DMS53 treated with DMSO at 0.1 percent for 48 hours (cell line): ENCODE data around the gene SLC36A2.
"Not testable (repeated sequence)": the region's sequence is repeated elsewhere in the genome, so short reads cannot be mapped to it uniquely, and the experiment has no call there.

Experiments used
- DNase-seq: peaks from one replicate; lab custom pipeline; 2025; ENCODE audit not compliant: unreplicated experiment; lab: John Stamatoyannopoulos, UW

SLC36A2 gene

GRCh38 chr5:151347369-151347768 lies at the start of gene SLC36A2:
TSS of gene SLC36A2 (minus strand) at chr5:151347559. CDS start at chr5:151347460, 99 bp downstream.
- DNase-seq = no peak

- no peak for DNase-seq
Observed at GRCh38 chr5:151388960-151389359, 41.6 kb upstream of the SLC36A2 start.

DNA sequence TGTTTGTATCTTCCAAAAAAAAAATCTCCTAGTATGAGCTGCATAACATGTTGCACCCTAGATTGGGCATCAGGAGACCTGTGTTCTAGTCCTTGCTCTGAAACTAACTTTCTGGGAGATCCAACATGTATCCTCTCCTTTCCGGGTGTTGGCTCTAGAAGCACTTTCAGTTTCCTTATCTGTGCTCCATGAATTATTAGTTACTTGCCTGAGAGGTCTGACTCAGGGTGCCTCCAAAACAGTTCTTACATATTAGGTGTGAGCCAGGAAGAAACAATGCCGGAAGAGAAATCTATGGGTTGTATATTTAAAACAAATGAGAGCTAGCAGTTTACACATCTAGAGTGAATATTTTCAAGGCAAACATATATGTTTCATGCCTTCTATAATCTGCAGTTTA lies 36.7 kb upstream of the SLC36A2 start:
- DNase-seq = no peak

DNA sequence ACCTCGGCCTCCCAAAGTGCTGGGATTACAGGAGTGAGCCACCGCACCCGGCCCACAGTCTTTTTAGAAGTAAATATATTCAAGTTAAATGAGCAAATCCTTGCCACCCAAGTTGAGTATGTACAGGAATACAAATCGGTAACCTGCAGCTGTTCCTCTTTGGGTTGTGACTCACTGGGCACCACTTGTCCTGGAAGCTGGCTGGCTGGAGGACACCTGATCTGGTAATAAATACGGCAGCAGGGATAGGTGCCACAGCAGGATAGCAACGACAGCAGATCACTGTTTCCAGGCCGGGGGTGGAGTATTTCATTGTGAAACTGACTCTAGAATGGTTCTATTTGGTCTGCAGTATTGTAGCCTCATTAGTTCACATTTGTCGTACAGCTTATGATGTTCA lies 35.7 kb upstream of the SLC36A2 start:
- DNase-seq = peak; percentile 59

- DNase-seq = no peak
Observed at GRCh38 chr5:151382576-151382975, 35.2 kb upstream of the SLC36A2 start.

DNA sequence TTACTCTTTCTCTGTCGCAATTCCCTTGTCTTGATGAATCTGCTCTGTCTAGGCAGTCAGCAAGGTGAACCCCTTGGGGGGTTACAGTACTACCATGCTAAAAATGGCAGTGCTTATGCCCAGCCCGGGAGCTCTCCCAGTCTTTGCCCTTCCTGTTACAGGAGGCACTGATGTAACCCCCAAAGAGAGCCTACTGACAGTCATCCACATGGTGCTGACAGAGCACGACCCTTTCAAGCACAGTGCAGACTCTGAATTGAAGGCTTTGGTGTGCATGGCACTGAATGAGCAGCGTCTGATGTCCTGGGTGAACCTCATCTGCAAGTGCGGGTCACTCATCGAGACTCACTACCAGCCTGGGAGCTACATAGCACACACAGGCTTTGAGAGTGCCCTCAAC lies 34.5 kb upstream of the SLC36A2 start:
- DNase-seq = no peak

- no peak for DNase-seq
Observed at GRCh38 chr5:151378616-151379015, 31.3 kb upstream of the SLC36A2 start.

- no peak for DNase-seq
Observed at GRCh38 chr5:151374539-151374938, 27.2 kb upstream of the SLC36A2 start.

- DNase-seq = not testable (repeated sequence)
Observed at GRCh38 chr5:151367038-151367437, 19.7 kb upstream of the SLC36A2 start.

GRCh38 chr5:151363673-151364072 lies 16.3 kb upstream of the SLC36A2 start:
- no peak for DNase-seq

- no peak for DNase-seq
Observed at GRCh38 chr5:151362970-151363369, 15.6 kb upstream of the SLC36A2 start.

- DNase-seq = no peak
Observed at GRCh38 chr5:151359391-151359790, 12.0 kb upstream of the SLC36A2 start.

DNA sequence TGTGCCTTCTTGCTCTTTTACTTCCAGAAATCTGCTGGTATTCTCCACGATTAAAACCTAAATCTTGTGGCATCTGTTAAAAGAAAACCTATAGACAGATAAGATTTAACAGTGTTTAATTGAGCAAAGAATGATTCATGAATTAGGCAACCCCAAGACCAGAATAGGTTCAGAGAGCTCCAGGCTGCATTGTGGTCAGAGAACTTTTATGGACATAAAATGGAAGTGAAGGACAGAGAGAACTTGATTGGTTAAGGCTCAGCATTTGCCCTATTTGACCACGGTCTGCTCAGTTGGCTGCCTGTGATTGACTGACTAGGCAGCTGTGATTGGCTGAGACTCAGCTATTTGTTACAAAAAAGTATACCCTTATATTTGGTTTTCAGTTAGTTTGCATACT lies 10.4 kb upstream of the SLC36A2 start:
- DNase-seq = no peak

DNA sequence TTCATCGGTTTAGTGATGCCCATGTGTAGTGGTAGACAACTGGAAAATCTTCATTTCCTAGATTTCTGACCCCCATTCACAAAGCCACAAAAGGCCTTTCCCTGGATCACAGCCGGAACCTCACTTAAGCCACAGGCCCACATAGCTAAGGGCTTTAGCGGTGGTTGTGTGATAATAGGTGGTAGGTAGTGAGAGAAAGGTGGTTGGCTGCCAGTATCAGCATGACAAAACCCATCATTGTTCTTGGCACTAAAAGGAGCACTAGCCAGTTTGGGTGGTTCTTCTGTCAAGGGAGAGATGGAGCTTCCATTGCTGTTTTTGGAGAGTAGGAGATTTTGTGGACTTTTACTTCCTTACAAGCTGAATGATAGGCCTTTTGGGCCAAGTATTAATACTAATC lies 9.7 kb upstream of the SLC36A2 start:
- no peak for DNase-seq

- DNase-seq = no peak
Observed at GRCh38 chr5:151351671-151352070, 4.3 kb upstream of the SLC36A2 start.

GRCh38 chr5:151348789-151349188 lies 1.4 kb upstream of the SLC36A2 start:
- DNase-seq = no peak

DNA sequence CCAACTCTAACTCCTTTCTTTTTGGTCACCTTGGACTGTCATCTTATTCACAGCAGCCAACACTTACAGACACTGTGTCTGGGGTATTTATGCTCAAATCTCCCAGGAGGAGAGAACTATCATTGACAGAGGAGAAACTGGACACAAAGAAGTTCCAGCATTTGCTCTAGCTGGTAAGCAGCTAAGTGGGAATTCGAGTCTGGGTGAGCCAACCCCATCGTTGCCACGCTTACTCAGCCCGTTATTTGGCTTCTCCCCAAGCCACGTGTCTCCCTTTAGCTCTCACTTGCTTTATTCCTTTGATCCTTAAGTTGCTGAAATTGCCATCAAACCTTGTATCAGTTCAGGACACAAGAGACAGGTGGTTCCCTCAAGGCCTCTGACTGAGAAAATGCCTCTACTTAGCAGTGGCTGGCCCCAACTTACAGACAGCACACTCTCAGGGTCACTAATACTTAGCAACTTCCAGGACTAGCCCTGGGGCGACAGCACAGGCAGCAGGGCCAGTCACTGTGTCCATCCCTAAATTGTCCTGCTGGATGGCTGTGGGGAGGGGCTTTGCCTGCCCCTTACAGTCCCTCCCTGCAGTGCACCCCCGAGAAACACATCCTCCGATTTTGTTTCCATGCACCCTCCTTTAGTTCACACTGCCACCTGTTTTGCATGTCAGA lies 1.4 kb downstream of the SLC36A2 start:
- no peak for DNase-seq

DNA sequence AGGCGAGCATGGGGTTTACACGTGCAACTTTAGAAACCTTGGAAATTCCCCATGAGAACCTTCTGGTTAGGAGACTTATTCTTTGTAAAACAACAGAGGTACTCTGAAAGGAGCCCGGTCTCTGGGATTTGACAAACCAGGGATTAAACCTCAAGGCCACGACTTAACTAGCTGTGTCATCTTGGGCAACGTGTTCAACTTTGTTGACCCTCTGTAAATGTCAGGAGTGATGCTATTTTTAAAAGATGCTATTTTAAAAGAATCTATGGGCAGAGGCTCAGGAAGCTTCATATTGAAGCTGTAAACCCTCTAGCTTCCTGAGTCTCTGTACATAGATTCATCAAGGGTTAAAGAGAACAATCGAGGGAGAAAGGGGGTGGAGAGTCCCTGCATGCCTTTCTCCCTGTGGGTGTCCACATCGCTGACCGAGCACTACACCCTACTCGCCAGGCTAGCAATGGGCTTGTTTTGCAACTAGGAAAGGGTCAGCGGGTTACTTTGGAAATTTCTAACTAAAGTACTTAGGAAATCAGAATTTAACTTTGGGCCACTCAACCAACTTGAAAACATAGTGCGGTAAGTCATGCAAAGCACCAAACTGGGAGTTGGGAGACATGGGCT lies 2.1 kb downstream of the SLC36A2 start:
- DNase-seq = no peak

- no peak for DNase-seq
Observed at GRCh38 chr5:151344088-151344487, 3.3 kb downstream of the SLC36A2 start.

- no peak for DNase-seq
Observed at GRCh38 chr5:151340004-151340403, 7.4 kb downstream of the SLC36A2 start.

DNA sequence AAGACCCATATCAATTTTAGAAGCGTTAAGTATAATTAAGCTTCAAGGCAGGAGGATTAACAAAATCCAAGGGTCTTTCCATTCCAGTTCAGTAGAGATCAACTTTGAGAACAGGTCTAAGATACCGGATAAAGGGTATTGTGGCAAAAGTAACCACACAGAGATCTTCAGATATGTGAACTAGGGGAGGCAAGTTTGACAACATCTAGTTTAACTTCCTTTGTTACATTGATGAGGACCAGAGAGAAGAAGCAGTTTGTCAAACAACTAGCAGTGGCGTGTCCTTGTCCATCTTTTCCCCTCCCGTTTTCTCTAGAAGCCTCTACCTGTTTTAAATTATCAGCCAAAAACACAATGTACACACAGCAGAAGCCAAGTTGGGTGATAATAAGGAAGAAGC lies 8.6 kb downstream of the SLC36A2 start:
- no peak for DNase-seq

DNA sequence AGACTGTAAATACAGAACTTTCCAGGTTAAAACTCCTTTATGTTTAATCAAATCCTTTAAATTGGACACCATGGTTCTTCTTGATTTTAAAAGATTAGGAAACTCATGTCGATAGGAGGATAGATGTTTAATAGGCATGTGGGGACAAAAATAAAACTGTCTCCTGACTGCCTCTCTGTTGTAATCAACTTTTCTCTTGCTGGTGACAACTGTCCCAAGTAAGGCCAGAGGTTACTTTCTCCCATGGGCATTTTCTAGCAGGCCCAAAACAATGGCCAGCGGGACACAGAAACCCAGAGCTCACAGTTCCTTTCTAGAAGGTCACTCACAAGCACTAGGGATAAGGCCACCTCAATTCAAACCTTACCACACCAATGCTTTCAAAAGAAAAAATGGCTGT lies 14.5 kb downstream of the SLC36A2 start:
- DNase-seq = no peak

DNA sequence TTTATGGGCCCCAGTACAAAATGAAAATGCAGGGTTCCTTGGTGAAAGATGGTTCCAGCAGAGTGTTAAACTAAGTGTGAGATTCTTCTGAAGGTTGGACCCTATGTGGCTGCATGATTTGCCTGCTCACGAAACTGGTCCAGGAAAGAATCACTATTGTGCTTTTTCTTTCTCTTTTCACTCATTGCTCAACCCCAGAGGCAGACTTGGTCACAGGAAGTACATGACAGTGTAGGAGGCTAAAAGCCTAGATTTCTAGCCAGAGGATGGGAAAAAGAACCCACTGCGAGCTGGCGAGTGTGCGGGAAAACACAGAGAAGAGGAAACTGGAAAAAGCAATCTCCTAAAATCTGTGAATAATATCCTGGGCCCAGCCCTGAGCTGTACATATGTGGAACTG lies 18.6 kb downstream of the SLC36A2 start:
- no peak for DNase-seq
